Measurements from ENCODE around the gene PPP2R5C. TPM values are rescaled to one million over a fixed set of nuclear protein-coding genes. Genes with fewer than 3 reads are reported as not detected.

The PPP2R5C gene
- total and polyA plus RNA-seq, 9 of the 15 experiments (the other 6 are each of a cell fraction or from before 2014, with no cell fraction given): 284 to 617 (median 395) TPM

DNA sequence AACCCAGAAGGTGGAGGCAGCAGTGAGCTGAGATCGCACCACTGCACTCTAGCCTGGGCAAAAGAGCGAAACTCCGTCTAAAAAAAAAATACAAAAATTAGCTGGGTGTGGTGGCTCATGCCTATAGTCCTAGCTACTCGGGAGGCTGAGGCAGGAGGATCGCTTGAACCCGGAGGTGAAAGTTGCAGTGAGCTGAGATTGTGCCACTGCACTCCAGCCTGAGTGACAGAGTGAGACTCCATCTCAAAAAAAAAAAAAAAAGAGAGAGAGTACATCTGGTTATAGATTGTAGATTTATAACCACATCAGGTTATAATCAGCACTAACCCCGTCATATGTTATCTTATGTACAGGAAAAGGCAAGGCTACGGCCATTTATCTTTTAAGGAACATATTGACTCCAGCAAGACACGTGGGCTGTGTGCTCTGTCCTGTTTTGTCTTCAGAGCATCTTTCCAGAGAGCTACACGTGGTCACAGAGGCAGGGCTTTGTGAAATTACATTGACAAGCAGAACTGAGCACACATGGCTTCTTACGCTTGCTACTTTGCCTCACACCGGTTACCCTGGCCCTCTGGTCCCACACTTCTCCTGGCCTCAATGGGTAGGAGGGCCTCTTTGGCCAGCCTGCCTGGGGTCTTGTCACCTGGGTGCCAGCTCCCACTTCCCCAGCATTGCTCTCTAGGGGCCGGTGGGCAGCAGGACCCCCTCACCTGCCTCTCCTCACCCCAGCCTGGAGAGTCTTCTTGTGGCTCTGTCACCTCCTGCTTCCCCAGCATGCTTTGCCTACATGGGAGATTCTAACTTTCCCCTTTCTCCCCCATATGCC lies 196.1 kb downstream of the PPP2R5C start (continued):
- TF ChIP-seq, protein P1, sequence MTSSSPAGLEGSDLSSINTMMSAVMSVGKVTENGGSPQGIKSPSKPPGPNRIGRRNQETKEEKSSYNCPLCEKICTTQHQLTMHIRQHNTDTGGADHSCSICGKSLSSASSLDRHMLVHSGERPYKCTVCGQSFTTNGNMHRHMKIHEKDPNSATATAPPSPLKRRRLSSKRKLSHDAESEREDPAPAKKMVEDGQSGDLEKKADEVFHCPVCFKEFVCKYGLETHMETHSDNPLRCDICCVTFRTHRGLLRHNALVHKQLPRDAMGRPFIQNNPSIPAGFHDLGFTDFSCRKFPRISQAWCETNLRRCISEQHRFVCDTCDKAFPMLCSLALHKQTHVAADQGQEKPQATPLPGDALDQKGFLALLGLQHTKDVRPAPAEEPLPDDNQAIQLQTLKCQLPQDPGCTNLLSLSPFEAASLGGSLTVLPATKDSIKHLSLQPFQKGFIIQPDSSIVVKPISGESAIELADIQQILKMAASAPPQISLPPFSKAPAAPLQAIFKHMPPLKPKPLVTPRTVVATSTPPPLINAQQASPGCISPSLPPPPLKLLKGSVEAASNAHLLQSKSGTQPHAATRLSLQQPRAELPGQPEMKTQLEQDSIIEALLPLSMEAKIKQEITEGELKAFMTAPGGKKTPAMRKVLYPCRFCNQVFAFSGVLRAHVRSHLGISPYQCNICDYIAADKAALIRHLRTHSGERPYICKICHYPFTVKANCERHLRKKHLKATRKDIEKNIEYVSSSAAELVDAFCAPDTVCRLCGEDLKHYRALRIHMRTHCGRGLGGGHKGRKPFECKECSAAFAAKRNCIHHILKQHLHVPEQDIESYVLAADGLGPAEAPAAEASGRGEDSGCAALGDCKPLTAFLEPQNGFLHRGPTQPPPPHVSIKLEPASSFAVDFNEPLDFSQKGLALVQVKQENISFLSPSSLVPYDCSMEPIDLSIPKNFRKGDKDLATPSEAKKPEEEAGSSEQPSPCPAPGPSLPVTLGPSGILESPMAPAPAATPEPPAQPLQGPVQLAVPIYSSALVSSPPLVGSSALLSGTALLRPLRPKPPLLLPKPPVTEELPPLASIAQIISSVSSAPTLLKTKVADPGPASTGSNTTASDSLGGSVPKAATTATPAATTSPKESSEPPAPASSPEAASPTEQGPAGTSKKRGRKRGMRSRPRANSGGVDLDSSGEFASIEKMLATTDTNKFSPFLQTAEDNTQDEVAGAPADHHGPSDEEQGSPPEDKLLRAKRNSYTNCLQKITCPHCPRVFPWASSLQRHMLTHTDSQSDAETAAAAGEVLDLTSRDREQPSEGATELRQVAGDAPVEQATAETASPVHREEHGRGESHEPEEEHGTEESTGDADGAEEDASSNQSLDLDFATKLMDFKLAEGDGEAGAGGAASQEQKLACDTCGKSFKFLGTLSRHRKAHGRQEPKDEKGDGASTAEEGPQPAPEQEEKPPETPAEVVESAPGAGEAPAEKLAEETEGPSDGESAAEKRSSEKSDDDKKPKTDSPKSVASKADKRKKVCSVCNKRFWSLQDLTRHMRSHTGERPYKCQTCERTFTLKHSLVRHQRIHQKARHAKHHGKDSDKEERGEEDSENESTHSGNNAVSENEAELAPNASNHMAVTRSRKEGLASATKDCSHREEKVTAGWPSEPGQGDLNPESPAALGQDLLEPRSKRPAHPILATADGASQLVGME (CRISPR knock-in tag; IDR thresholded peaks at IDR 0.05): no peak
- TF ChIP-seq TCF3 (CRISPR knock-in tag; IDR thresholded peaks at IDR 0.05) (peak; percentile 70), MEIS2 (IDR thresholded peaks at IDR 0.05; ENCODE audit: partially characterized antibody) (peak; percentile 35), ELF2 (CRISPR knock-in tag; IDR thresholded peaks at IDR 0.05) (no peak), MIER1 (IDR thresholded peaks at IDR 0.05; ENCODE audit: low read depth) (no peak), CHD2 (IDR thresholded peaks at IDR 0.05; ENCODE audit: low read depth, low read length) (no peak), ZNF311 (CRISPR knock-in tag; IDR thresholded peaks at IDR 0.05) (no peak), IRF2 (CRISPR knock-in tag; IDR thresholded peaks at IDR 0.05) (no peak), KLF6 (CRISPR knock-in tag; IDR thresholded peaks at IDR 0.05; ENCODE audit: borderline replicate concordance) (no peak), PHTF2 (CRISPR knock-in tag; IDR thresholded peaks at IDR 0.05) (no peak), GATAD2B (IDR thresholded peaks at IDR 0.05; ENCODE audit: borderline replicate concordance) (no peak), FOXA3 (CRISPR knock-in tag; conservative IDR thresholded peaks at IDR 0.05 in 1 of 2, IDR thresholded peaks at IDR 0.05 in 1 of 2) (no peak), HIVEP1 (CRISPR knock-in tag; IDR thresholded peaks at IDR 0.05) (no peak), HEY1 (CRISPR knock-in tag; IDR thresholded peaks at IDR 0.05; ENCODE audit: borderline replicate concordance) (no peak), PRPF4 (IDR thresholded peaks at IDR 0.05; ENCODE audit: insufficient read depth, low read depth, low read length, poor library complexity, severe bottlenecking) (no peak), NFE2 (IDR thresholded peaks at IDR 0.05; ENCODE audit: low read depth) (no peak), ETV1 (tag; conservative IDR thresholded peaks at IDR 0.05; ENCODE audit: low read depth) (no peak)
- TF ChIP-seq, protein P2, sequence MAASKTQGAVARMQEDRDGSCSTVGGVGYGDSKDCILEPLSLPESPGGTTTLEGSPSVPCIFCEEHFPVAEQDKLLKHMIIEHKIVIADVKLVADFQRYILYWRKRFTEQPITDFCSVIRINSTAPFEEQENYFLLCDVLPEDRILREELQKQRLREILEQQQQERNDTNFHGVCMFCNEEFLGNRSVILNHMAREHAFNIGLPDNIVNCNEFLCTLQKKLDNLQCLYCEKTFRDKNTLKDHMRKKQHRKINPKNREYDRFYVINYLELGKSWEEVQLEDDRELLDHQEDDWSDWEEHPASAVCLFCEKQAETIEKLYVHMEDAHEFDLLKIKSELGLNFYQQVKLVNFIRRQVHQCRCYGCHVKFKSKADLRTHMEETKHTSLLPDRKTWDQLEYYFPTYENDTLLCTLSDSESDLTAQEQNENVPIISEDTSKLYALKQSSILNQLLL (CRISPR knock-in tag; IDR thresholded peaks at IDR 0.05; ENCODE audit: borderline replicate concordance): no peak
- TF ChIP-seq, protein P3, sequence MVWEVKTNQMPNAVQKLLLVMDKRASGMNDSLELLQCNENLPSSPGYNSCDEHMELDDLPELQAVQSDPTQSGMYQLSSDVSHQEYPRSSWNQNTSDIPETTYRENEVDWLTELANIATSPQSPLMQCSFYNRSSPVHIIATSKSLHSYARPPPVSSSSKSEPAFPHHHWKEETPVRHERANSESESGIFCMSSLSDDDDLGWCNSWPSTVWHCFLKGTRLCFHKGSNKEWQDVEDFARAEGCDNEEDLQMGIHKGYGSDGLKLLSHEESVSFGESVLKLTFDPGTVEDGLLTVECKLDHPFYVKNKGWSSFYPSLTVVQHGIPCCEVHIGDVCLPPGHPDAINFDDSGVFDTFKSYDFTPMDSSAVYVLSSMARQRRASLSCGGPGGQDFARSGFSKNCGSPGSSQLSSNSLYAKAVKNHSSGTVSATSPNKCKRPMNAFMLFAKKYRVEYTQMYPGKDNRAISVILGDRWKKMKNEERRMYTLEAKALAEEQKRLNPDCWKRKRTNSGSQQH (CRISPR knock-in tag; IDR thresholded peaks at IDR 0.05): no peak
